Activated CD4-positive, CD25-positive, alpha-beta regulatory T cell treated with anti-CD3 and anti-CD28 coated beads, Interleukin-2, amount 50 U/mL, for 16 hours (primary cell): ENCODE results near the gene TTC36.
"Not testable (repeated sequence)": the region's sequence is repeated elsewhere in the genome, so short reads cannot be mapped to it uniquely, and the experiment has no call there.

Experiments
- DNase-seq: peaks from one replicate; pipeline ENCODE4 v3.0.0-alpha.2; 2020; ENCODE audit warnings: low read depth, low spot score

The TTC36 gene

DNA sequence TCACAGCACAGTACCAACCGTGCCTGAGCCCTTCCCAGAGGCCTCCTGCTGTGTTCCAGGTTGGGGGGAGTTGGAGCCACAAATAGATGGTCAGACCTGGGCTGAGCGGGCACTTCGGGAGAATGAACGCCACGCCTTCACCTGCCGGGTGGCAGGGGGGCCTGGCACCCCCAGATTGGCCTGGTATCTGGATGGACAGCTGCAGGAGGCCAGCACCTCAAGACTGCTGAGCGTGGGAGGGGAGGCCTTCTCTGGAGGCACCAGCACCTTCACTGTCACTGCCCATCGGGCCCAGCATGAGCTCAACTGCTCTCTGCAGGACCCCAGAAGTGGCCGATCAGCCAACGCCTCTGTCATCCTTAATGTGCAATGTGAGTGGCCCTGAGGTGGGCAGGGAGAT, 4.8 kb downstream of the TTC36 start:
- no peak for DNase-seq

DNA sequence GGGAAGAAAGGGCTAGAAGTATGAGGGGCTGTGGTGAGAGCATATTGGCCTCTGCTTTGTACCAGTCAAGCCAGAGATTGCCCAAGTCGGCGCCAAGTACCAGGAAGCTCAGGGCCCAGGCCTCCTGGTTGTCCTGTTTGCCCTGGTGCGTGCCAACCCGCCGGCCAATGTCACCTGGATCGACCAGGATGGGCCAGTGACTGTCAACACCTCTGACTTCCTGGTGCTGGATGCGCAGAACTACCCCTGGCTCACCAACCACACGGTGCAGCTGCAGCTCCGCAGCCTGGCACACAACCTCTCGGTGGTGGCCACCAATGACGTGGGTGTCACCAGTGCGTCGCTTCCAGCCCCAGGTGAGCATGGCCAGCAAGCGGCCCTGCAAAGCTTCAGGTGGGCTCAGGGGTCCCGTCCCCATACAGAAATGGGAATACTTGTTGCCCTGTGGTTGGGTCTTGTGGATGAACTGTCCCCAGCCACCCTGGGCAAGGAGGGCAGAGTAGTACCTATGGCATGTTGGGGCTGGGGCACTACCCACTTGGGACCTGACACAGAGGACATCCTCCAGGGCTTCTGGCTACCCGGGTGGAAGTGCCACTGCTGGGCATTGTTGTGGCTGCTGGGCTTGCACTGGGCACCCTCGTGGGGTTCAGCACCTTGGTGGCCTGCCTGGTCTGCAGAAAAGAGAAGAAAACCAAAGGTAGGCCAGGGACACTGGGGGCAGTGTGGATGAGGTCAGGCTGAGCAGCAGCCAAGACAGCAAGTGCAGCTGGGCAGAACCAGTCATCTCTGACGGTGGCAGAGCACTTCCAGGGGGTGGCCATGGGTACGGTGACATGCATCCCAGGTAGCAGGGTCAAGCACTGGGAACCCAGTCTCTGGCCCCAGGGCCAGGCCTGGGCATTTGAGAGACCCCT, 5.8 kb downstream of the TTC36 start:
- DNase-seq = no peak

DNA sequence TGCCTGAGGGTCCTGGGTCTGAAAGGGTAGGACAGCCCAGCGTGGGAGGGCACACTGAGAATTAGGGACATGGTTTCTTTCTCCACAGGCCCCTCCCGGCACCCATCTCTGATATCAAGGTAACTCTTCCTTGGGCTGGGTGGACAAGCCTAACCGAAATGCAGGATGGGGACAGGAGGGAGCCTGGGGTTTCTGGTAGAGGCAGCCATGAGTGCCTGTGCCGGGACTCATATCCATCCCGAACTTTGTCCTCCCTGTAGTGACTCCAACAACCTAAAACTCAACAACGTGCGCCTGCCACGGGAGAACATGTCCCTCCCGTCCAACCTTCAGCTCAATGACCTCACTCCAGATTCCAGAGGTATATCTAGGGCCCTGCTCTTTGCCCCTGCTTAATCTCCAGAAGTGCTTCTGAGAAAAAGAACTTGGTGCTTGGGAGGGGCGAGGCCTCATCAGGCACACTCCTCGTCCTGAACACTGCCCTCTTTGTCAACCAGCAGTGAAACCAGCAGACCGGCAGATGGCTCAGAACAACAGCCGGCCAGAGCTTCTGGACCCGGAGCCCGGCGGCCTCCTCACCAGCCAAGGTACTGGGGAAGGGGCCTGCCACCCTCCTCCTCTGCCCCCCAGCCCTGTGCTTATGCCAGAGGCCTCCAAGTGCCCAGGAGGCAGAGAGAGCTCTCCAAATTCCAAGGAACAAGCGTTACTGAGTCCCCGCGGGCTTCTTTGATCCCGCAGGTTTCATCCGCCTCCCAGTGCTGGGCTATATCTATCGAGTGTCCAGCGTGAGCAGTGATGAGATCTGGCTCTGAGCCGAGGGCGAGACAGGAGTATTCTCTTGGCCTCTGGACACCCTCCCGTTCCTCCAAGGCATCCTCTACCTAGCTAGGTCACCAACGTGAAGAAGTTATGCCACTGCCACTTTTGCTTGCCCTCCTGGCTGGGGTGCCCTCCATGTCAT, 6.8 kb downstream of the TTC36 start:
- no peak for DNase-seq

DNA sequence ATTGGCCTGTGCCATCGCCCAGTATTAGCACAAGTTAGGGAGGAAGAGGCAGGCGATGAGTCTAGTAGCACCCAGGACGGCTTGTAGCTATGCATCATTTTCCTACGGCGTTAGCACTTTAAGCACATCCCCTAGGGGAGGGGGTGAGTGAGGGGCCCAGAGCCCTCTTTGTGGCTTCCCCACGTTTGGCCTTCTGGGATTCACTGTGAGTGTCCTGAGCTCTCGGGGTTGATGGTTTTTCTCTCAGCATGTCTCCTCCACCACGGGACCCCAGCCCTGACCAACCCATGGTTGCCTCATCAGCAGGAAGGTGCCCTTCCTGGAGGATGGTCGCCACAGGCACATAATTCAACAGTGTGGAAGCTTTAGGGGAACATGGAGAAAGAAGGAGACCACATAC, 8.0 kb downstream of the TTC36 start:
- DNase-seq = no peak

DNA sequence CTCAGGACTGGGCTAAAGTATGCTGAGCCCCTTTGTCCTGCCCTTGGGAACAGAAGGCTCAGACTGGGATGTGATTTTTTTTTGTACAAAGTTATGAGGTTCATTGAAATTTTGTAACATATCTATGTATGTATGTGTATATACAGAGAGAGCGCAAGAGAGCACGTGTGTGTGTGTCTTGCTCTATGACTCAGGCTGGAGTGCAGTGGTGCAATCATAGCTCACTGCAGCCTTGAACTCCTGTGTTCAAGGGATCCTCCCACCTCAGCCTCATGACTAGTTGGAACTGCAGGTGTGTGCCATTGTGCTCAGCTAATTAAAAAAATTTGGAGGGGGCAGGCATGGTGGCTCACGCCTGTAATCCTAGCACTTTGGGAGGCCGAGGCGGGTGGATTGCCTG, 9.5 kb downstream of the TTC36 start:
- no peak for DNase-seq

DNA sequence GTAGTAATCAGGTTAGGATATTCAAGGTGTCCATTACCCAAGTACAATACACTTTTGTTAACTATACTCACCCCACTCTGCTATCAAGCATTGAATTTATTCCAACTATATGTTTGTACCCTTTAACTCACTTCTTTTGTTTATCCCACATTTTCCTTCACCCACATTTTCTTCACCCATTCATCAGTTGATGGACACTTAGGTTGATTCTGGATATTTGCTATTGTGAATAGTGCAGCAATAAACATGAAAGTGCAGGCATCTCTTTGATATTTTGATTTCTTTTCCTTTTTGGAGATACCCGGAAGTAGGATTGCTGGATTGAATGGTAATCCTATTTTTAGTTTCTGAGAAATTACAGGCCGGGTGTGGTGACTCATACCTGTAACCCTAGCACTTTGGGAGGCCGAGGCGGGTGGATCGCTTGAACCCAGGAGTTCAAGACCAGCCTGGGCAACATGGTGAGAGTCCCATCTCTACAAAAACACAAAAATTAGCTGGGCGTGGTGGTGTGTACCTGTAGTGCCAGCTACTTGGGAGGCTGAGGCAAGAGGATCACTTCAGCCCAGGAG, 10.2 kb downstream of the TTC36 start:
- no peak for DNase-seq

DNA sequence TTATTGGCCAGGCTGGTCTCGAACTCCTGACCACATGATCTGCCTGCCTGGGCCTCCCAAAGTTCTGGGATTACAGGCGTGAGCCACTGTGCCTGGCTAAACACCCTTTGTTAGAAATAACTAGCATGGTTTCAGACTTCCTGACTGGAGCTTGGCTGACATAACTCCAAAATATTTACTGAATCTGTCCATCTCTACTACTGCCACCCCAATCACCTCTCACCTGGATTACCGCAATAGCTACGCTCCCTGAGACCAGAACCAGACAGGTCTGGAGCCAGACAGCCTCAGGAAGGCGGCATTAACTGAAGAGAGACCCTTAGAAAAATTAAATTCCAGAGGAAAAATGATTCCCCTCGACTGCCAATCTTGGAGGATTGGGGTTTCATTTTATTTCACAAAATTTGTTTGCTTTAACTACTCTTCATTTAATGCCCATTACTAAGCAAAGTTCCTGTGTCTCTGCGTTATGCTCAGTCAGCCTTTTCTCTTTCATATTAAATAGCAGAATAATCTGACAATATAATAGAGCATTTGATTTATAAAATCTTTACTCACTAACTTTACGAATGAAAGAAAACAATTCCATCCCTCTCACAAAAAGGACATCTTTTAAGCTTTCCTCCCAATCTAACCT, 16.9 kb downstream of the TTC36 start:
- no peak for DNase-seq

DNA sequence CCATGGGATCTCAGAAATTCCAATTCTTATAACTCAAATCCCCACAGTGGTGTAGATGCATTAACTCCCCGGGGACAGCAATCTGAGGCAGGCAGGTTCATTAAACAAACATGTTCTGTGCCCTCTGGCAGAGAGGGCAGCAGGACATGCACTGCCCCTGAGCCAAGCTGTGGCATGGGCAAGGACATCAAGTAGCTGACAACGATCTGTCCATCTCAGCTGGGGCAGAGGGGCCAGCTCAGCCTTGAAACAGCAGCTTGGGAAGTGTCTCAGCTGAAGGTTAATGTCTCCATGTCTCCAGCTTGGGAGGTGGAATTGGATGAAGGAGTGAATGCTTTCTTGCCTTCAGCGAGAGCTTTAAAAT, 17.4 kb downstream of the TTC36 start:
- no peak for DNase-seq

DNA sequence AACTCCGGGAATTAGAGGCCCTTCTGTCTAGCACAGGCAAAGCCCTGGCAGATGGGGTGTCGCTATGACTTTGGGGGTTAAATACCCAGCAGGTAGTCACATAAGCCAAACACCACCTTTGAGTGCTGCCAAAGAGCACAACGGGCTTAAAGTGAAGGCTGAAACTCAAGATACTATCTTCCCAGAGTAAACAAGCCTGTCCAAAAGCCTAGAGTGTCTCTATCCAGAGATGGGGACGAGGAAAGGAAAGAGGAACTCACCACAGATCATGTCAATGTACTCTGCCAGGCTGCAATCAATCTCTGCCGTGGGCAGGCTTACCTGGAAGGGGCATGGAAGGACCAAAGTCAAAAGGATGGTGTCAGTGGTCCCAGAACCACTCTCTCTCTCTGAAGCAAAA, 18.3 kb downstream of the TTC36 start:
- DNase-seq = no peak

DNA sequence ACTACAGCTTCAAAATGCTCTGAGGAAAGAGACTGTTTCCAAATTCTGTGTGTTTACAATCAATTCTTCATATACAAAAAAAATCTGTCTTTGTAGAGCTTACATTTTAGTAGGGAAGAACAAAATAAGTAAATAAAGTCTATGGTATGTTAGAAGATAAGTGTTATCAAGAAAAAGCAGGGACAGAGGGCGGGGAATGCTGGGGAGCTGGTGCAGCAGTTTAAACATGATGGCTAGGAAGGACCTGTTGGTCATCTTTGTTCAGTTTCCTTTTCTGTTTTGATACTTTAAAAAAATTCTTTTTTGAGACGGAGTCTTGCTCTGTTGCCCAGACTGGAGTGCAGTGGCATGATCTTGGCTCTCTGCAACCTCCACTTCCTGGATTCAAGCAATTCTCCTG, 19.9 kb downstream of the TTC36 start:
- no peak for DNase-seq

DNA sequence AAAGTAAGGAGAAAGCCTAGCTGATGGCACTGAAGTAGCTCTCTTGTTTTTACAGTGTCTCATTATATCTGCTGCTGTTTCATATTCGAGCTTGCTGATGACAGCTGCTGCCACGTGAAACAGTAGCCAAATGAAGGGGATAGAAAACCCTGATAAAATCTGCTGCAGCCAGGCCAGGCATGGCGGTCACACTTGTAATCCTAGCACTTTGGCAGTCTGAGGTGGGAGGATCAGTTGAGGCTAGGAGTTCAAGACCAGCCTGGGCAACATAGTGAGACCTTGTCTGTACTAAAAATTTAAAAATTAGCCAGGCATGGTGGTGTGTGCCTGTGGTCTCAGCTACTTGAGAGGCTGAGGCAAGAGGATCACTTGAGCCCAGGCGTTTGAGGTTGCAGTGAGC, 25.1 kb downstream of the TTC36 start:
- no peak for DNase-seq

DNA sequence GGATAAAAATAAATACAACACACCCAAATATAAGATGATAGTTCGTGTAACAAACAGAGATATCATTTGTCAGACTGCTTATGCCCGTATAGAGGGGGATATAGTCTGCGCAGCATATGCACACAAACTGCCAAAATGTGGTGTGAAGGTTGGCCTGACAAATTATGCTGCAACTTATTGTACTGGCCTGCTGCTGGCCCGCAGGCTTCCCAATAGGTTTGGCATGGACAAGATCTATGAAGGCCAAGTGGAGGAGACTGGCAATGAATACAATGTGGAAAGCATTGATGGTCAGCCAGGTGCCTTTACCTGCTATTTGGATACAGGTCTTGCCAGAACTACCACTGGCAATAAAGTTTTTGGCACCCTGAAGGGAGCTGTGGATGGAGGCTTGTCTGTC, 33.5 kb downstream of the TTC36 start:
- no peak for DNase-seq

DNA sequence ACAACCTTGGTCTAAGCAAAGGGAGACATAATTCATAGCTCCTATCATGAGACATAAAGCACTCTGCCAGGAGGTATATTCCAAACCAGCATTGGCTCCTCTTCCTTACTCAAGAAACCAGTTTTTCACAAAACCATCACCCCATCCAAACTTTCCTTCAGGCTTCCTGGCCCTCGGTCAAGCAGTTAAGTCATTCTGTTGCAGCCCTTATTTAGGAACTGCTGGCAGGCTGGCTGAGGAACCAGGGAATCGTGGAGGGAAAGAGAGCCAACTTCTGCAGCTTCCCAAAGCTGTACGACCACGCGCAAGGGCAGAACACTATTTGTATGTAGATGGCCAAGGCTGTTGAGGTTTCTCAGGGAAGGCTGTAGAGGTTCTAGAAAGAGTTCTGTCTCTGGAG, 37.8 kb downstream of the TTC36 start:
- no peak for DNase-seq

DNA sequence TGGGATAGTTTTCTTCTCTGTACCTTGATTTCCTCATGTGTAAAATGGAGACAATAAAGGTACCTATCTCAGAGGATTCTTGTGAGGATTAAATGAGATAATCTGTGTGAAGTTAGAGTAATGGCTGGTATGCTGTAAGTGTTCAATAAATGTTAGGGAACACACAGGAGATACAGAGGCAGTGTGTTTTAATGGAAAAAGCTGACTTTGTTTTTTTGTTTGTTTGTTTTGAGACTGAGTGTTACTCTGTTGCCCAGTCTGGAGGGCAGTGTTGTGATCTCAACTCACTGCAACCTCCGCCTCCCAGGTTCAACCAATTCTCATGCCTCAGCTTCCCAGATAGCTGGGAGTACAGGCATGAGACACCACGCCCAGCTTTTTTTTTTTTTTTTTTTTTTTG, 42.4 kb downstream of the TTC36 start:
- DNase-seq = no peak

DNA sequence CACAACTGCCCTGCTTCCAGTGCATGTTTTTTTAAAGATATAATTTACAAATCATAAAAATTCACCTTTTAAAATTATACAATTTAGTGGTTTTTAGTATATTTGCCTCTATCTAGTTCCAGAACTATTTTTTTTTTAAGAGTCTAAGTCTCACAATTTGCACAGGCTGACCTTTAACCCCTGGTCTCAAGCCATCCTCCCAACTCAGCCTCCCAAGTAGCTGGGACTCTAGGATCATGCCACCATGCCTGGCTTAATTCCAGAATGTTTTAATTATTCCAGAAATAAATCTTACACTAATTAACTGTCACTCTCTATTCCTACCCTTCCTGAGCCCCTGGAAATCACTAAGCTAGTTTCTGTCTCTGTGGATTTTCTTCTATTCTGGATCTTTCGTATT, 43.5 kb downstream of the TTC36 start:
- no peak for DNase-seq

DNA sequence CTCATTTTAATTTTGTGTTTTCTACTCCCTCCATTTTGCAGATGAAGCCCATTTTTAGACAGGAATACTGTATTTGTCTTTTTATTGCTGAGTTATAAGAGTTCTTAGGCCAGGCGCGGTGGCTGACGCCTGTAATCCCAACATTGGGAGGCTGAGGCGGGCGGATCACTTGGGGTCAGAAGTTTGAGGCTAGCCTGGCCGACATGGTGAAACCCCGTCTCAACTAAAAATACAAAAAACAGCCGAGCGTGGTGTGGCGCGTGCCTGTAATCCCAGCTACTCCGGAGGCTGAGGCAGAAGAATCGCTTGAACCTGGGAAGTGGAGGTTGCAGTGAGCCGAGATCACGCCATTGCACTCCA, 44.4 kb downstream of the TTC36 start:
- DNase-seq = not testable (repeated sequence)

DNA sequence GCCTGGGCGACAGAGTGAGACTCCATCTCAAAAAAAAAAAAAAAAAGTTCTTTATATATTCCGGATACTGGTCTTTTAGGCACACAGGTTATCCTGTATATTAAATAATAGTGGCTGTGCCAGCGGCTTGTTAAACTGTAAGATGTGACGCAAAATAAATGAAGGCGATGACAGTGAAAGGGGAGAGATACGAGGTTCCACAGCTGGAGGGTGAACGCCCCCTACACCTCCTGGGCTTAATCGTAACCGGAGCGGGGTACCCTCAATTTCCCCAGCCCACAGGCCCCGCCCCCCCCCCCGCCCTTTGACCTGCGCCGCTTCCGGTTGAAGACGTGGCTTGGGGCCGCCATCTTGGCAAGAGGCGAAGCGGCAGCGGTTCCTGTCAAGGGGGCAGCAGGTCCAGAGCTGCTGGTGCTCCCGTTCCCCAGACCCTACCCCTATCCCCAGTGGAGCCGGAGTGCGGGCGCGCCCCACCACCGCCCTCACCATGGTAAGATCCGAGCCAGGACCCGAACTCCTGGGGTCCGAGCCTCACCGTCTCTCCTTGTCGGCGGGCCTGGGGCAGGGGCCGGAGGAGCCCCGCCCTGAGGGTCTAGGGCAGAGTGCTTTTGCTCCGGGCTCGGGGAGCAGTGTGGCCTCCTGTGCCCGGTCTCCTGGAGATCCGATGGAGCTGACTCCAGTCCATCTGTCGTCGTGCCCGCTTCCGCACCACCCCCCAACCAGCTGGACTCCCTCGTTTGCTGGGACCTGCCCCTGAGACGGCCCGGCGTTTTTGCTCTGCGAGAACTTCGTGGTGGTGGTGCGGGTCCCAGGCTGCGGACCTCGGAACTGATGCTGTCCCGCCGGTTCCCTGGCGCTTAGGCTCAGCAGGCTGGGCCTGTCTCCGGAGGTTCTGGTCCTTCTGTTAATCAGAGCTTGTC, 45.0 kb downstream of the TTC36 start, which contains the start of gene ARCN1:
TSS of gene ARCN1 (plus strand) at position 349 of the 920 bp plus-strand sequence. CDS start at position 488, 139 bp downstream.
- peak; percentile 62 for DNase-seq

DNA sequence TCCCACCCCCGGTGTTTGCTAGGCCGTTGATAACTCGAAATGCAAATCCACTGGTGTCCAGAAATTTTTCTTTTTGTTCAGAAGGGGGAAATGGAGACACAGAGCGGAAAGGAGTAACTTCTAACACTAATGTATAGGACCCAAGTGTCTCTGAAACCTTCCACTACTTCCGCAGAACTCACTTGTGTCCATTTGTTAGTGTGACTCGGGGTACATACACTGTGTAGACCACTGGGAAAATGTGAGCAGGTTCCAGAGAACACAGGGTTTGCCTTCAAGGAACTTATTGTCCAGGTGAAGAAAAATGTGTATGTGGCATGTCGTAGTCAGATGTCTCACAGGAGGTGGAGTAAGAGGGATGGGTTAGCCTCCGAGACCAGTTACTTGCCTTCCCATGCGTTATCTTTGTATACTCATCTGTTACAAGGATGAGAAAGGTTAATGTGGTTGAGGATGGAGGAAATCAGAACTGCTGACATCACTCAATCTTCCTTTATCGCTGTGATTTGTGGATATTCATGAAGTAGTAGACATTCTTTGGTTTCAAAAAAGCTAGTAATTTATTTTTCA, 45.8 kb downstream of the TTC36 start:
- no peak for DNase-seq

DNA sequence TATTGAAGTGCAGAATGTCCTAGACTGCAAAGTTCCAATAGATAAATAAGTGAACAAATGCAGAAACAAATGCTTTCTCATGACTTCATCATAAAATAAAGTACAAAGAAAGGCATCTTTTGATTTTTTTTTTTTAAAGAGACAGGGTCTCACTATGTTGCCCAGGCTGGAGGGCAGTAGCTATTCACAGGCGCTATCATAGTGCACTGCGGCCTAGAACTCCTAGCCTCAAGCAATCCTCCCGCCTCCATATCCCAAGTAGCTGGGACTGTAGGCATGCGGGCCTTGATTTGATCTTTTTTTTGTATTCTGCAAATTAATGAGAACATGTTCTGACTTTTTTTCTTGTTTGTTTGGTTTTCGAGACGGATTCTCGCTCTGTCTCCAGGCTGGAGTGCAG, 47.4 kb downstream of the TTC36 start:
- DNase-seq = no peak

DNA sequence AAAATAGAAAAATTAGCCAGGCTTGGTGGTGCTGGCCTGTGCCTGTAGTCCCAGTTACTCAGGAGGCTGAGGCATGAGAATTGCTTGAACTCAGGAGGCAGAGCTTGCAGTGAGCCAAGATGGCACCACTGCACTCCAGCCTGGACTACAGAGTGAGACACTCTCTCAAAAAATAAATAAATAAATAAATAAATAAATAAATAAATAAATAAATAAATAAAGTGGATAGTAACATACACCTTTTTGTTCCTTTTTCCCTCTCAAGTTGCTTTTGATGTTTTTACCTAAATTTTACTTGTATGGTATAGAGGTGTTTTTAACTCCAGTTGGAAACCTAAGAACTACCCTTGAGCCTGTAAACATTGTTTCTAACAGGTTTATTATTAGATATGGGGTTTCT, 50.7 kb downstream of the TTC36 start:
- DNase-seq = not testable (repeated sequence)
